B cell (primary cell): ENCODE results near the gene PMAIP1. TPM values are rescaled to one million over a fixed set of nuclear protein-coding genes. Genes with fewer than 3 reads are reported as not detected.
A peak's percentile ranks its signal among the peaks of the same experiment; 100 is the strongest.

Source experiments
- ATAC-seq: fragments of 200-7000 bp; cut with Tn5 transposase; one replicate; pipeline ENCODE4 v1.10.0; 2021; ENCODE audit warnings: low read depth, mild to moderate bottlenecking, moderate number of reproducible peaks, moderate library complexity
- CTCF ChIA-PET: fragments of 350-600 bp; sonication (Branson Sonifier 250); formaldehyde crosslinking; loops from one replicate; lab custom pipeline; 2021; ENCODE audit warnings: antibody characterized with exemption, inconsistent platforms; lab: Charles Lee
- POLR2A ChIA-PET: fragments of 350-600 bp; sonication (Branson Sonifier 250); formaldehyde crosslinking; loops from one replicate; lab custom pipeline; 2021; ENCODE audit warnings: antibody characterized with exemption; lab: Charles Lee
- DNase-seq: peaks from one replicate; pipeline ENCODE4 v3.0.0; 2013
- H2AFZ ChIP-seq: 2 replicates; pipeline ENCODE4 v1.6.1; 2012; ENCODE audit warnings: mild to moderate bottlenecking, low read depth, low read length; ENCODE audit not compliant: insufficient read depth, poor library complexity, severe bottlenecking
- H3K27ac ChIP-seq, 2 donors: 1 replicate in 1 of 2; 2 replicates in 1 of 2; pipeline ENCODE4 v1.5.1; 2012 to 2013; ENCODE audit warnings: low read length in 2 of 2, mild to moderate bottlenecking in 2 of 2, moderate library complexity in 1 of 2
- H3K27me3 ChIP-seq, 4 experiments: fragments of 200-600 bp in 1 of 4; sonication (generic) in 1 of 4; replicated peaks in 1 of 4; 1 replicate in 2 of 4; 2 replicates in 2 of 4; pipeline versions ENCODE4 v1.6.1 to v1.7.0; 2013 to 2016; ENCODE audit warnings: low read length in 3 of 4, mild to moderate bottlenecking in 2 of 4, mixed read lengths in 1 of 4, moderate library complexity in 1 of 4; ENCODE audit not compliant: insufficient read depth in 4 of 4, control insufficient read depth in 3 of 4; ENCODE audit errors: control extremely low read depth in 1 of 4
- H3K36me3 ChIP-seq, 2 experiments: replicated peaks in 1 of 2; 1 replicate in 1 of 2; 2 replicates in 1 of 2; pipeline versions ENCODE4 v1.6.1 to v1.7.1; 2013; ENCODE audit warnings: low read length in 1 of 2; ENCODE audit not compliant: insufficient read depth in 2 of 2, control insufficient read depth in 1 of 2; ENCODE audit errors: control extremely low read depth in 1 of 2, extremely low read depth in 1 of 2
- H3K4me1 ChIP-seq, 2 donors: fragments of 200-600 bp in 1 of 2; sonication (generic) in 1 of 2; 1 replicate in 1 of 2; 2 replicates in 1 of 2; pipeline versions ENCODE4 v1.5.1 to v1.6.1; 2013 to 2017; ENCODE audit warnings: low read length in 2 of 2; ENCODE audit not compliant: control insufficient read depth in 2 of 2, insufficient read depth in 2 of 2
- H3K4me2 ChIP-seq: replicated peaks from 2 replicates; pipeline ENCODE3; 2012; ENCODE audit warnings: mild to moderate bottlenecking, low read depth, low read length; ENCODE audit not compliant: poor library complexity, severe bottlenecking
- H3K4me3 ChIP-seq, 5 experiments: fragments of 200-600 bp in 1 of 5; sonication (generic) in 1 of 5; 1 replicate in 3 of 5; 2 replicates in 2 of 5; pipeline versions ENCODE4 v1.5.1 to v1.7.0; 2011 to 2016; ENCODE audit warnings: low read length in 4 of 5, mild to moderate bottlenecking in 4 of 5, low read depth in 2 of 5, control low read depth in 1 of 5, moderate library complexity in 1 of 5; ENCODE audit not compliant: insufficient read depth in 1 of 5; ENCODE audit errors: control extremely low read depth in 1 of 5, extremely low read depth in 1 of 5
- H3K79me2 ChIP-seq: fragments of 200-600 bp; sonication (generic); one replicate; pipeline ENCODE4 v1.6.0; 2016; ENCODE audit warnings: low read length; ENCODE audit not compliant: control insufficient read depth, insufficient read depth
- H3K9ac ChIP-seq: fragments of 200-600 bp; sonication (generic); 2 replicates; pipeline ENCODE4 v1.6.1; 2017; ENCODE audit warnings: mild to moderate bottlenecking, low read length, moderate library complexity
- H3K9me3 ChIP-seq, 3 donors: one replicate each; pipeline versions ENCODE4 v1.6.1 to v1.7.1; 2013; ENCODE audit warnings: low read length in 2 of 3; ENCODE audit not compliant: control insufficient read depth in 2 of 3, insufficient read depth in 1 of 3; ENCODE audit errors: control extremely low read depth in 1 of 3
- H4K20me1 ChIP-seq: 2 replicates; pipeline ENCODE4 v1.6.0; 2012; ENCODE audit warnings: mild to moderate bottlenecking, low read length; ENCODE audit not compliant: insufficient read depth, control insufficient read depth, poor library complexity, severe bottlenecking
- H3K27ac Mint-ChIP-seq: one replicate; pipeline ENCODE4 v1.8.0; 2021; ENCODE audit warnings: mixed read lengths
- H3K27me3 Mint-ChIP-seq: one replicate; pipeline ENCODE4 v1.8.0; 2021; ENCODE audit warnings: mixed read lengths
- H3K4me1 Mint-ChIP-seq: one replicate; pipeline ENCODE4 v1.8.0; 2021; ENCODE audit warnings: mixed read lengths
- H3K4me3 Mint-ChIP-seq: one replicate; pipeline ENCODE4 v1.8.0; 2021; ENCODE audit warnings: mixed read lengths
- H3K9me3 Mint-ChIP-seq: one replicate; pipeline ENCODE4 v1.8.0; 2022; ENCODE audit warnings: mixed read lengths; ENCODE audit not compliant: insufficient read depth
- CTCF ChIP-seq: fragments of 200-600 bp; IDR thresholded peaks from one replicate; pipeline ENCODE4 v1.8.0; 2022; ENCODE audit warnings: antibody characterized with exemption, mild to moderate bottlenecking
- EZH2 ChIP-seq: IDR thresholded peaks from 2 replicates; pipeline ENCODE4 v1.6.1; 2012; ENCODE audit warnings: borderline replicate concordance, low read depth, mild to moderate bottlenecking, moderate library complexity, low read length; ENCODE audit not compliant: insufficient read depth, poor library complexity, severe bottlenecking
- WGBS: methylation state at CpG from one replicate; pipeline ENCODE4 v1.1.5; 2013; ENCODE audit warnings: missing lambda C conversion rate; ENCODE audit not compliant: insufficient coverage; 5-methylcytosine and 5-hydroxymethylcytosine counted together
- intact Hi-C: fragments of 100-400 bp; cut with micrococcal nuclease; formaldehyde crosslinking; loops from one replicate; pipeline ENCODE4 v1.10.0; 2022
- polyA plus RNA-seq: library from polyadenylated mRNA; depleted of rRNA; stranded (reverse); fragments of >200 nt; gene quantifications from 2 replicates; pipeline ENCODE4 v1.2.3, GENCODE V29; 2012
- total RNA-seq, 2 donors: library from RNA; stranded (reverse); fragments of 120-200 nt in 1 of 2; gene quantifications; 1 replicate in 1 of 2; 2 replicates in 1 of 2; pipeline versions ENCODE4 v1.2.3 to v1.2.4, GENCODE V29; 2013 to 2022

The PMAIP1 gene
- total and polyA plus RNA-seq, 2 donors (not counting 1 experiment from before 2014, with no cell fraction given), result 67.2 to 89.3 TPM

GRCh38 chr18:59881728-59882656, 17.8 kb upstream of the PMAIP1 start:
- Mint-ChIP-seq H3K27me3 (no peaks in the 10 kb centered on the region), H3K4me1 (peaks cover 53% of the 10 kb centered on the region), H3K27ac (peak overlapping the region; percentile 82), H3K4me3 (peak overlapping the region; percentile 20), H3K9me3 (no peaks in the 10 kb centered on the region)
- H4K20me1 ChIP-seq, result no peaks in the 10 kb centered on the region
- H3K27ac ChIP-seq, result peak overlapping the region in 1 of 2 donors; percentile 41
- ChIA-PET POLR2A (interaction anchor here (1.1 to 1.6 kb wide), 2 partner anchors 17 to 19 kb away, joined by 4 to 6 read pairs; partner anchors contain the start of gene PMAIP1), CTCF (interaction anchor here (1.2 to 3.3 kb wide), 4 partner anchors 10 to 106 kb away, joined by 4 to 9 read pairs (median 7); partner anchors contain the start of gene PMAIP1)
- H3K79me2 ChIP-seq, result no peaks in the 10 kb centered on the region
- no peak for TF ChIP-seq EZH2
- no peak for TF ChIP-seq CTCF
- peak; percentile 46 for ATAC-seq
- H3K36me3 ChIP-seq, result no peaks in the 10 kb centered on the region
- no peak for DNase-seq
- H3K4me2 ChIP-seq, result peak overlapping the region; percentile 56
- H3K9ac ChIP-seq, result peak overlapping the region; percentile 23
- H3K4me3 ChIP-seq, result peak overlapping the region in 1 of 5 experiments; percentile 20
- H3K4me1 ChIP-seq, result peaks cover 43 to 49% of the 10 kb centered on the region in 2 donors
- intact Hi-C loops, result no loop called here
- peaks cover 0 to 2% (median 0%) of the 10 kb centered on the region in 3 donors for H3K9me3 ChIP-seq
- H2AFZ ChIP-seq, result peak overlapping the region; percentile 62
- no peaks in the 10 kb centered on the region for H3K27me3 ChIP-seq
- 19% methylated on average over 5 of the region's 11 CpGs for WGBS
